Activated naive CD8-positive, alpha-beta T cell (primary cell): ENCODE measurements around the gene GOLT1B.

ENCODE experiments used
- H3K27ac Mint-ChIP-seq: one replicate; pipeline ENCODE4 v1.8.0; 2021; ENCODE audit warnings: mixed read lengths
- H3K27me3 Mint-ChIP-seq: one replicate; pipeline ENCODE4 v1.8.0; 2021; ENCODE audit warnings: mixed read lengths
- H3K36me3 Mint-ChIP-seq: one replicate; pipeline ENCODE4 v1.8.0; 2021; ENCODE audit warnings: mixed read lengths
- H3K4me1 Mint-ChIP-seq: one replicate; pipeline ENCODE4 v1.8.0; 2021; ENCODE audit warnings: low read depth, mixed read lengths
- H3K4me3 Mint-ChIP-seq: one replicate; pipeline ENCODE4 v1.8.0; 2021; ENCODE audit warnings: mild to moderate bottlenecking, mixed read lengths
- H3K9me3 Mint-ChIP-seq: one replicate; pipeline ENCODE4 v1.8.0; 2021; ENCODE audit warnings: low read depth, mixed read lengths

The GOLT1B gene

DNA sequence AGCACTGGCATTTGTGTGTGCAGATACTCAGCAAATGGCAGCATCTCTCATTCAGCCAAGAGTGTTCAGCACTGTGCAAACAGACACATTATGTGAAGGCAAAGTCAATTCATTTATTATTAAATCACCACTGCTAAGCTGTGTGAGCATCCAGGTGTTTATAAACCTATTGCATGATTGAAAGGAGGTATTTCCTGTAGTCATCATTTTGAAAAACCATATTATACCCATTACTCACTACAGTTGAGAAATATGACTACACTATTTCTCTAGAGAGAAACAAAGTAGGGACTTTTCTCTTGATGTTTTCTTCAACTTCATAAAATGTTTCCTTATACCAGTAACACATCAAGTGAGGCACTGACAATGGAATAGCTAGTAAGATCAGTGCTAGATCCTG, 38.2 kb downstream of the GOLT1B start:
- no peak overlapping the region for H3K4me3 Mint-ChIP-seq
- no peaks in the 10 kb centered on the region for H3K27me3 Mint-ChIP-seq
- H3K4me1 Mint-ChIP-seq, result no peaks in the 10 kb centered on the region
- H3K27ac Mint-ChIP-seq, result no peak overlapping the region
- no peaks in the 10 kb centered on the region for H3K9me3 Mint-ChIP-seq
- H3K36me3 Mint-ChIP-seq, result peaks cover 3% of the 10 kb centered on the region

GRCh38 chr12:21541773-21542172, 40.2 kb downstream of the GOLT1B start:
- Mint-ChIP-seq H3K4me1 (no peaks in the 10 kb centered on the region), H3K36me3 (peaks cover 3% of the 10 kb centered on the region), H3K27ac (no peak overlapping the region), H3K4me3 (no peak overlapping the region), H3K9me3 (no peaks in the 10 kb centered on the region), H3K27me3 (no peaks in the 10 kb centered on the region)

DNA sequence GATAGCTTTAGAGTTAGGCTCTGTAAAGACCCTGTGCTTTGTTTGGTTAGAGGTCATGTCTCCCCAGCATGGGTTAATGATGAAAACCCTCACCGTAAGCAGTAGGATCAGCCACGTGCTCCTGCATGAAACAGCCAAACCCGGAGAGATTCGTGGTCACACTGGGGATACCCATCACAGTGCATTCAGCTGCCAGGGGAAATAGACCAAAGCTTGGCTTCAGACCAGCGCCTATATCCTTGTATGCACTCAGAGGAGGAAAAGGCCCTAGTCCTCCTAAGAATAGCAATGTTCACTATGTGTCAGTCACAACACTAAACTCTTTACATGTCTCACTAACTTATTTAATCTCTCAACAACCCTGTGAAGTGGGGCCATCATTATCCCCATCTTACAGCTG, 40.8 kb downstream of the GOLT1B start:
- Mint-ChIP-seq H3K4me3 (no peak overlapping the region), H3K36me3 (peaks cover 3% of the 10 kb centered on the region), H3K4me1 (no peaks in the 10 kb centered on the region), H3K27me3 (no peaks in the 10 kb centered on the region), H3K27ac (no peak overlapping the region), H3K9me3 (no peaks in the 10 kb centered on the region)

- Mint-ChIP-seq H3K27me3 (no peaks in the 10 kb centered on the region), H3K36me3 (peaks cover 3% of the 10 kb centered on the region), H3K27ac (no peak overlapping the region), H3K4me3 (no peak overlapping the region), H3K9me3 (no peaks in the 10 kb centered on the region), H3K4me1 (no peaks in the 10 kb centered on the region)
Observed at GRCh38 chr12:21543151-21543550, 41.6 kb downstream of the GOLT1B start.

DNA sequence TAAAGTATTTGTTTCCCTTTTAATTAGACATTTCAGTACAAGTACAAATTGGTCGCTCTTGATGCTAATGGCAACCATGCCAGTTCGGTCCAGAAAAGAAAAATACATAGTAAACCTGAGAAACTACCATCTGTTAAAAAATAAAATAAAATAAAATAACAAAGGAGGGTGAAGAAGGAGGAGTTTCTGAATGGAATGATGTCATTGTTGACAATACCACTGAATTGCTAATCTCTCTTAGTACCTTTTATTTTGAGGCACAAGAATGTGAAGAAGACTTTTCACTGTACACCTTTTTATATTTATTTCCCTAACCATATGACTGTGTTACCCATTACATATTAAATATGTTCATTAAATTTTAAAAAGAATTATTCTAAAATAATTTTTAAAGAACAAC, 44.0 kb downstream of the GOLT1B start:
- Mint-ChIP-seq H3K27ac (no peak overlapping the region), H3K36me3 (peaks cover 3% of the 10 kb centered on the region), H3K4me1 (no peaks in the 10 kb centered on the region)

GRCh38 chr12:21546716-21547115, 45.1 kb downstream of the GOLT1B start:
- Mint-ChIP-seq H3K9me3 (no peaks in the 10 kb centered on the region), H3K27ac (no peak overlapping the region), H3K36me3 (peaks cover 3% of the 10 kb centered on the region), H3K4me1 (no peaks in the 10 kb centered on the region), H3K4me3 (no peak overlapping the region), H3K27me3 (no peaks in the 10 kb centered on the region)

More for the DNA sequence above, 44.0 kb downstream of the GOLT1B start:
- Mint-ChIP-seq H3K9me3 (no peaks in the 10 kb centered on the region), H3K4me3 (no peak overlapping the region), H3K27me3 (no peaks in the 10 kb centered on the region)

- Mint-ChIP-seq H3K36me3 (peaks cover 3% of the 10 kb centered on the region), H3K4me1 (no peaks in the 10 kb centered on the region), H3K4me3 (no peak overlapping the region), H3K27me3 (no peaks in the 10 kb centered on the region), H3K9me3 (no peaks in the 10 kb centered on the region), H3K27ac (no peak overlapping the region)
Observed at GRCh38 chr12:21547437-21547836, 45.8 kb downstream of the GOLT1B start.

- H3K4me3 Mint-ChIP-seq, result no peak overlapping the region
- H3K9me3 Mint-ChIP-seq, result no peaks in the 10 kb centered on the region
- no peaks in the 10 kb centered on the region for H3K27me3 Mint-ChIP-seq
- H3K36me3 Mint-ChIP-seq, result peaks cover 6% of the 10 kb centered on the region
- no peaks in the 10 kb centered on the region for H3K4me1 Mint-ChIP-seq
- H3K27ac Mint-ChIP-seq, result no peak overlapping the region
Observed at GRCh38 chr12:21551841-21552465, 50.4 kb downstream of the GOLT1B start.

- H3K36me3 Mint-ChIP-seq, result peaks cover 6% of the 10 kb centered on the region
- no peaks in the 10 kb centered on the region for H3K27me3 Mint-ChIP-seq
Observed at GRCh38 chr12:21552635-21553328, 51.2 kb downstream of the GOLT1B start.

GRCh38 chr12:21553329-21553675, 51.7 kb downstream of the GOLT1B start:
- H3K27me3 Mint-ChIP-seq, result no peaks in the 10 kb centered on the region

More at GRCh38 chr12:21552635-21553328, 51.2 kb downstream of the GOLT1B start:
- Mint-ChIP-seq H3K27ac (no peak overlapping the region), H3K4me3 (no peak overlapping the region), H3K4me1 (no peaks in the 10 kb centered on the region), H3K9me3 (no peaks in the 10 kb centered on the region)

DNA sequence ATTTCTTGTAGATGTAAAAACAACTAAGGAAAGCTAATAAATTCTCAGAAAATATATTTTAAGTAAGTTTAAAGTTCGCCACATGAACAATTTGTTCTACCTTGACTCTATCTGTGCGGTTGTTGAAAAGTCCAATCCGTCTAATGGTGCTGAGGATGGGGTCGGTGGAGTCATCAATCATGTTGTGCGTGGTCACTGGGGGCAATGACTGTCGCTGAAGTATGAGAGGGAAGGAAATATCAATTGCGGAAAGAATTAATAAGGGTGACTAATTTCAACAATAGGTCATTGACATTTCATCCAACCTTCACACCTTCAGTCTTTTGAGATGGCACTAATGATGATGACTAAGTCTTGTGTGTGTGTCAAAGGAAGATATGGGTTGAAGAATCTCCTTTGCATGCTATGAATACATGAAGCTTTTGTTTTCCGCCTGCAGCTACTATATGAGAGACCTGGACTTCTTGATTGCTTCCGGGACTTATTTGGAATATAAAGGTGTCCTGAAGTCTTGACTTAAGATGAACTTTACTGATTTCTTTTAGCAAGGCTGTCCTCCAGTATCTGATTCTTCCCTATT, 56.6 kb downstream of the GOLT1B start:
- Mint-ChIP-seq H3K4me1 (no peaks in the 10 kb centered on the region), H3K9me3 (no peaks in the 10 kb centered on the region), H3K27me3 (no peaks in the 10 kb centered on the region), H3K4me3 (no peak overlapping the region), H3K36me3 (peaks cover 12% of the 10 kb centered on the region), H3K27ac (no peak overlapping the region)

More at GRCh38 chr12:21553329-21553675, 51.7 kb downstream of the GOLT1B start:
- H3K27ac Mint-ChIP-seq, result no peak overlapping the region
- no peaks in the 10 kb centered on the region for H3K4me1 Mint-ChIP-seq
- peaks cover 6% of the 10 kb centered on the region for H3K36me3 Mint-ChIP-seq
- H3K9me3 Mint-ChIP-seq, result no peaks in the 10 kb centered on the region
- no peak overlapping the region for H3K4me3 Mint-ChIP-seq

GRCh38 chr12:21559855-21560569, 58.4 kb downstream of the GOLT1B start:
- Mint-ChIP-seq H3K9me3 (no peaks in the 10 kb centered on the region), H3K4me1 (no peaks in the 10 kb centered on the region), H3K4me3 (no peak overlapping the region), H3K27me3 (no peaks in the 10 kb centered on the region), H3K36me3 (peaks cover 12% of the 10 kb centered on the region), H3K27ac (no peak overlapping the region)

DNA sequence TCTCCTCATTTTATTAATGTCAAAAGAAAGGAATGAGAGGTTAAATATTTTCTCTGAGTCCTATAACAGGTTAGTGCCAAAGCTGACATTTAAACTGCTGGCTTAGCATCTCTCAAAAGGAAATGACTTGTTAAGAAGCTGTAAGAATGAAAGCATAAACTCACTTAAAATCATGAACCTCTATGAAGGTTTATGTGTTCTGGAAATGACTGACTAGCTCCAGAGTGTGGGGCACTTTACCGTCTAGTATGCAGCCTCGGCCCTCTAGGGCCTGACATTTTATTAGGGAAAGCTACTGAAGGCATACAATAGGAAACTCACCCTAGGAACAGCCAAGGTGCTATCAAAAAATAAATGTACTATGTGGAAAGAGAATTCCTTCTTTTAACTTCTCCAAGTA, 59.6 kb downstream of the GOLT1B start:
- peaks cover 12% of the 10 kb centered on the region for H3K36me3 Mint-ChIP-seq
- no peak overlapping the region for H3K27ac Mint-ChIP-seq
- no peaks in the 10 kb centered on the region for H3K4me1 Mint-ChIP-seq
- no peak overlapping the region for H3K4me3 Mint-ChIP-seq
- no peaks in the 10 kb centered on the region for H3K9me3 Mint-ChIP-seq
- H3K27me3 Mint-ChIP-seq, result no peaks in the 10 kb centered on the region

DNA sequence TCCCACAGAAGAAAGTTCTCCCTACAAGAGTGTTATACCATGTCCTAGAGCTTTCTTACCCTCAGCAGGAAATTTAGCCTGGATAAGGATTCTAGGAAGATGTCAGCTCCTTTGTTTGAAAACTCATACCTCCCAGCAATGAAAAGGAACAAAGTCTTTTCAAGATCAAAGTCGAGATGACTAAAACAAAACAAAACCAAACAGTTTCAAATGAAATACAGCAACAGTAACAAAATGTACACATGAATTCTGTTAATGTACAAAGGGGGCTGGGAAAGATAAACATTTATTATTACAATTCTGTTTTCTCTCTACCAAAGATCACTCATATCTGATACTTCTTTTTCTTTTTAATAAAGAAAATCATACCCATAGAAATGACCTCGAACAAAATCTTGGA, 61.3 kb downstream of the GOLT1B start:
- H3K4me1 Mint-ChIP-seq, result no peaks in the 10 kb centered on the region
- no peak overlapping the region for H3K27ac Mint-ChIP-seq
- H3K4me3 Mint-ChIP-seq, result no peak overlapping the region
- no peaks in the 10 kb centered on the region for H3K27me3 Mint-ChIP-seq
- H3K36me3 Mint-ChIP-seq, result peaks cover 6% of the 10 kb centered on the region
- no peaks in the 10 kb centered on the region for H3K9me3 Mint-ChIP-seq

GRCh38 chr12:21566223-21566906, 64.8 kb downstream of the GOLT1B start:
- Mint-ChIP-seq H3K36me3 (peaks cover 10% of the 10 kb centered on the region), H3K4me1 (no peaks in the 10 kb centered on the region)

More at GRCh38 chr12:21566223-21566906, 64.8 kb downstream of the GOLT1B start:
- no peaks in the 10 kb centered on the region for H3K9me3 Mint-ChIP-seq
- no peak overlapping the region for H3K4me3 Mint-ChIP-seq
- H3K27ac Mint-ChIP-seq, result no peak overlapping the region
- no peaks in the 10 kb centered on the region for H3K27me3 Mint-ChIP-seq
